C4-2B (cell line): ENCODE data around the gene VGLL4.

Experiments
- H3K27ac ChIP-seq: fragments of 450-650 bp; 2 replicates; pipeline ENCODE4 v1.5.1; 2017
- CTCF ChIP-seq: fragments of 450-650 bp; conservative IDR thresholded peaks from 2 replicates; pipeline ENCODE4 v1.5.1; 2017; ENCODE audit warnings: mild to moderate bottlenecking
- ZFX ChIP-seq: fragments of 450-650 bp; IDR thresholded peaks from 2 replicates; pipeline ENCODE4 v1.6.1; 2017

The VGLL4 gene

GRCh38 chr3:11545186-11545851 is 98.4 kb downstream of the VGLL4 start:
- no peak for TF ChIP-seq ZFX
- no peak for TF ChIP-seq CTCF
- H3K27ac ChIP-seq: no peak overlapping the region

GRCh38 chr3:11544412-11545181 is 99.1 kb downstream of the VGLL4 start:
- TF ChIP-seq ZFX (no peak), CTCF (no peak)
- no peak overlapping the region for H3K27ac ChIP-seq

- TF ChIP-seq ZFX (no peak), CTCF (no peak)
- H3K27ac ChIP-seq: no peak overlapping the region
These were observed 99.7 kb downstream of the VGLL4 start for GRCh38 chr3:11543948-11544387.

GRCh38 chr3:11543141-11543947 is 100.4 kb downstream of the VGLL4 start:
- no peak for TF ChIP-seq CTCF
- TF ChIP-seq ZFX: no peak
- no peak overlapping the region; the same call in 1 of the 2 replicates for H3K27ac ChIP-seq

GRCh38 chr3:11542551-11542950 is 101.2 kb downstream of the VGLL4 start:
- H3K27ac ChIP-seq: peak overlapping the region; percentile 6; the same call in 1 of the 2 replicates

More at GRCh38 chr3:11542551-11542950, 101.2 kb downstream of the VGLL4 start:
- TF ChIP-seq ZFX (no peak), CTCF (no peak)
